ES-I3 (cell line): Measurements from ENCODE around the gene TMEM201.
"Not testable (repeated sequence)": the region's sequence is repeated elsewhere in the genome, so short reads cannot be mapped to it uniquely, and the experiment has no call there.

ENCODE experiments used
- H3K36me3 ChIP-seq: 2 replicates; pipeline ENCODE4 v1.6.1; 2013; ENCODE audit warnings: mild to moderate bottlenecking, low read length, control low read depth, moderate library complexity; ENCODE audit not compliant: insufficient read depth
- H3K4me1 ChIP-seq: 2 replicates; pipeline ENCODE4 v1.6.1; 2013; ENCODE audit warnings: mild to moderate bottlenecking, control low read depth, low read length; ENCODE audit not compliant: insufficient read depth
- H3K9ac ChIP-seq: 2 replicates; pipeline ENCODE4 v1.6.1; 2013; ENCODE audit warnings: low read depth, mild to moderate bottlenecking, low read length, moderate library complexity
- H3K9me3 ChIP-seq: 2 replicates; pipeline ENCODE4 v1.6.1; 2013; ENCODE audit warnings: mild to moderate bottlenecking, low read length, moderate library complexity; ENCODE audit not compliant: control insufficient read depth, insufficient read depth

The TMEM201 gene

GRCh38 chr1:9559673-9560072, 29.0 kb upstream of the TMEM201 start:
- Histone ChIP-seq H3K9me3 (no peaks in the 10 kb centered on the region), H3K36me3 (no peaks in the 10 kb centered on the region; the same call in 1 of the 2 replicates), H3K4me1 (0 out of 2 replicates have a peak, but pooled peaks cover 3% of the 10 kb centered on the region), H3K9ac (no peak overlapping the region)

GRCh38 chr1:9560090-9560489, 28.6 kb upstream of the TMEM201 start:
- not testable (repeated sequence) for H3K36me3 ChIP-seq, H3K4me1 ChIP-seq, H3K9me3 ChIP-seq, H3K9ac ChIP-seq

GRCh38 chr1:9561429-9561828, 27.3 kb upstream of the TMEM201 start:
- 0 out of 2 replicates have a peak, but pooled peaks cover 3% of the 10 kb centered on the region for H3K4me1 ChIP-seq
- no peaks in the 10 kb centered on the region for H3K9me3 ChIP-seq
- no peaks in the 10 kb centered on the region; the same call in 1 of the 2 replicates for H3K36me3 ChIP-seq
- H3K9ac ChIP-seq: no peak overlapping the region

- H3K4me1 ChIP-seq: no peaks in the 10 kb centered on the region
- H3K9ac ChIP-seq: no peak overlapping the region
- no peaks in the 10 kb centered on the region for H3K36me3 ChIP-seq
- H3K9me3 ChIP-seq: no peaks in the 10 kb centered on the region
These were observed 19.4 kb upstream of the TMEM201 start for GRCh38 chr1:9569267-9569666.

- H3K36me3 ChIP-seq, H3K4me1 ChIP-seq, H3K9me3 ChIP-seq, H3K9ac ChIP-seq: not testable (repeated sequence)
These were observed 17.7 kb upstream of the TMEM201 start for GRCh38 chr1:9570886-9571529.

- H3K9me3 ChIP-seq: no peaks in the 10 kb centered on the region
- H3K36me3 ChIP-seq: no peaks in the 10 kb centered on the region
- no peaks in the 10 kb centered on the region for H3K4me1 ChIP-seq
- H3K9ac ChIP-seq: no peak overlapping the region
These were observed 15.0 kb upstream of the TMEM201 start for GRCh38 chr1:9573723-9574122.

GRCh38 chr1:9575486-9575885, 13.2 kb upstream of the TMEM201 start:
- H3K9ac ChIP-seq: no peak overlapping the region
- H3K9me3 ChIP-seq: no peaks in the 10 kb centered on the region

GRCh38 chr1:9576903-9577302, 11.8 kb upstream of the TMEM201 start:
- Histone ChIP-seq H3K9me3 (no peaks in the 10 kb centered on the region), H3K4me1 (no peaks in the 10 kb centered on the region), H3K9ac (no peak overlapping the region), H3K36me3 (peaks cover 5% of the 10 kb centered on the region; the same call in 1 of the 2 replicates)

More at GRCh38 chr1:9575486-9575885, 13.2 kb upstream of the TMEM201 start:
- peaks cover 5% of the 10 kb centered on the region; the same call in 1 of the 2 replicates for H3K36me3 ChIP-seq
- no peaks in the 10 kb centered on the region for H3K4me1 ChIP-seq

- Histone ChIP-seq H3K36me3 (peaks cover 5% of the 10 kb centered on the region; the same call in 1 of the 2 replicates), H3K9ac (no peak overlapping the region), H3K4me1 (no peaks in the 10 kb centered on the region), H3K9me3 (no peaks in the 10 kb centered on the region)
These were observed 11.3 kb upstream of the TMEM201 start for GRCh38 chr1:9577423-9577822.

GRCh38 chr1:9580942-9581341, 7.8 kb upstream of the TMEM201 start:
- Histone ChIP-seq H3K4me1 (no peaks in the 10 kb centered on the region), H3K9ac (no peak overlapping the region), H3K9me3 (no peaks in the 10 kb centered on the region), H3K36me3 (peaks cover 5% of the 10 kb centered on the region; the same call in 1 of the 2 replicates)

GRCh38 chr1:9586147-9586766, 2.5 kb upstream of the TMEM201 start:
- Histone ChIP-seq H3K9ac (no peak overlapping the region), H3K4me1 (peaks cover 11% of the 10 kb centered on the region; the same call in 1 of the 2 replicates), H3K36me3 (no peaks in the 10 kb centered on the region), H3K9me3 (no peaks in the 10 kb centered on the region)

- H3K4me1 ChIP-seq: peaks cover 35% of the 10 kb centered on the region; the same call in 1 of the 2 replicates
- H3K9ac ChIP-seq: peak overlapping the region; percentile 64
- no peaks in the 10 kb centered on the region for H3K9me3 ChIP-seq
- H3K36me3 ChIP-seq: no peaks in the 10 kb centered on the region
These were observed 520 bp downstream of the TMEM201 start for GRCh38 chr1:9589144-9589718.

GRCh38 chr1:9589719-9590157, 1.0 kb downstream of the TMEM201 start:
- peaks cover 35% of the 10 kb centered on the region; the same call in 1 of the 2 replicates for H3K4me1 ChIP-seq
- H3K36me3 ChIP-seq: no peaks in the 10 kb centered on the region
- H3K9ac ChIP-seq: peak overlapping the region; percentile 64; the same call in 1 of the 2 replicates
- H3K9me3 ChIP-seq: no peaks in the 10 kb centered on the region

GRCh38 chr1:9590201-9590600, 1.5 kb downstream of the TMEM201 start:
- Histone ChIP-seq H3K9ac (0 out of 2 replicates have a peak overlapping the region, but pooled peaks have one; percentile 64), H3K9me3 (no peaks in the 10 kb centered on the region), H3K36me3 (no peaks in the 10 kb centered on the region), H3K4me1 (peaks cover 35% of the 10 kb centered on the region; the same call in 1 of the 2 replicates)
